Adipose tissue (tissue), 3 donors: ENCODE measurements around the gene PDE4C. TPM values are rescaled to one million over a fixed set of nuclear protein-coding genes. Genes with fewer than 3 reads are reported as not detected.

Experiments used
- H3K27ac ChIP-seq: one replicate; pipeline ENCODE4 v1.5.1; 2013; ENCODE audit warnings: low read depth, low read length
- WGBS, 3 donors: extraction: QIAGEN DNeasy Blood & Tissue Kit; methylation state at CpG; one replicate each; pipeline ENCODE4 v1.1.7; 2013; 5-methylcytosine and 5-hydroxymethylcytosine counted together
- polyA plus RNA-seq, 3 donors: library from polyadenylated mRNA; stranded (reverse); fragments of 200-250 nt; gene quantifications; one replicate each; pipeline ENCODE4 v1.2.3, GENCODE V29; 2013
- donor health status: healthy with polysubstance abuse.
- donor health status: Bipolar disorder and iron deficiency.
- donor health status: healthy.

PDE4C gene
- polyA plus RNA-seq, 3 donors = 0.20 to 4.0 (median 0.22) TPM

DNA sequence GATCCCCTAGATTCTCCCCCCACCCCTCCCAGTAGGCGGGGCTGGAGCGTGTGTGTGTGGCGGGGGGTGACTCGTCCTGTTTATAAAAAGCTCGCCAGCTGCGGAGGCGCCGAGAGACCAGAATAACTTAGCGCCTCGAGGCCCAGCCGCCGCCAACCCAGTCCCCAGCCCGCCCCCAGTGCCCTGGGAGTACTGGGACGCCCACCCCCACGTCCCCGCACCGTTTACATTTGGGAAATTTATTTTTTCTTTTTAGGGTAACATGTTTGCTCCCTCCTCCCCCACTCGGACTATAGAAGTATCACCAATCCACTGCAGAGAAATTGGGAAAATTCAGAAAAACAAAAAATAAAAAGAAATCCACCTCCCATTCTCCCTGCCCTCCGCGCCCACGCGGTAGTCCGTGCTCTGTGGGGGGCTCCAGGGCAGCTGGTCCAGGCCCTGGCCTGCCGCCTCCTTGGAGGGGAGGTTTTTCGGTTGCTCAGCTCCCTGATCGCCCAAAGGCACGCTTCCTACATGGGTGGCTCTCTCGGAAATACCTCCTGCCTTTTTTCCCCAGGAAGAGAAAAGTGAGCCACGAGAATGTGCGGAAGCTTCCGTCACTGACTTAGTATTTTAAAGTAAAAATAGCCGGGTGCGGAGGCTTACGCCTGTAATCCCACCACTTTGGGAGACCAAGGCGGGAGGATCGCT lies 20.9 kb downstream of the PDE4C start:
- 19 to 35% (median 19%) methylated on average over 35 to 36 of the region's 36 CpGs for WGBS, 3 donors
- H3K27ac ChIP-seq = no peak overlapping the region

DNA sequence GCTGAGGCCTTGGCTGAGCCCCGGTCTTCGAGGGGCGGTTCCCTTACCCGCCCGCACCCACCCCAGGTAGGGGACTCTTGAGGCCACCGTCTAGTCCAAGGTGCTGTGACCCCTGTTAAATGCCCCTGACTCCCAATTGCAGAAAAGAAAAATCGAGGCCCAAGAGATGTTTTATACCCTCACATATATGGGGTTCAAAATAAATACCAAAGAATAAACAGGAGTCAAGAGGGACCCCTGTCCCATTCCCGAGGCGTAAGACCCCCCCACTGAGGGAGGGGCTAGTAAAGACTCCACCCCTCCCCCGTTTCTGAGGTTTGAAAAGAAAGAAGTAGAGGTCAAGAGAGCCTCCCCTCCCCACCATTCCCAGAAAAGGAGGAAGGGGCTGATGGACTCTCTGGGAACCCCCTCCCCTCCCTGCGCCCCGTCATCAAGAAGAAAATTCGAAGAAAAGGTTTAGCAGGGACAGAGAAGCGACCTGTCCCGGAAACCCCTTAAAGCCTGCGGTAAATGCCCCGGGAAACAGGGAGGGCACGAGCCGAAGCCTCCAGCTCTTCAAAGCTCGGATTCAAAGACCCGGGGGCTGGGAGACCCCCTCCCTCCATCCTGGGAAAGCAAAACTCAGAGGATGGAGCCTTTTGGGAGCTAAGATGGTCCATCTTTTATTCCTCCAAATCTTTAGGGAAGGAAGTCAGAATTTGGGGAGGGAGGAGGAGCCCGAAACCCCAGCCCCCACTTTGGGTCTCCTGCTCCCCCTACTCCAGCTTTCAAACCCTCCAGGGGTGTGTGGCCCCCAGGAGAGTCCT lies 21.6 kb downstream of the PDE4C start:
- H3K27ac ChIP-seq = peak overlapping the region; percentile 65
- WGBS, 3 donors = 0 to 1% (median 0%) methylated on average over 22 of the region's 22 CpGs

DNA sequence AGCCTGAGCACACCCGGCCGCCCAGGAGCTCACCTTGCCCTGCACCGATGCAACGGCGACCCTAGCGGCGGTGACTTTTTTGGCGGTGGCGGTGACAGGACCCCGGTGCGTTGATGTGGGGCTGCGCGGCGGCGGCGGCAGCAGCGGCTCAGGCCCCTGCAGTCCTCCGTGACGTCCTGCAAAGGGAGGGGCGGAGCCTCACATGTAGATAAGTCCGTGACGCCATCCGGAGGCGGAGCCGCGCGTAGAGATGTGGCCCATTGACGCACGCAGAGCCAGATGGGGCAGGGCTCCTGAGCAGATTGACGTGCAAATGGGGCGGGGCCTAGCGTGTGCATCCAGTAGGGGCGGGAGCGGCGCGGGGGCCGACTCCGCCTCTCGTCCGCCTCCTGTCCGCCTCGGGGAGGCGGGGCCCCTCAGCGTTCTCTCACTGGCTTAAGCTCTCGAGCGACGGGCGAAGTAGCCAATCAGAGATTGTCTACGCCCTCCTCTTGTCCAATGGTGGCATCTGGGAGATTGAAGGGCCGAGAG lies 22.3 kb downstream of the PDE4C start, which contains the start of gene RAB3A:
RAB3A (minus strand) TSS at position 180 of the 531 bp plus-strand sequence. CDS start 1,302 bp downstream, outside the sequence.
- 0 to 1% (median 0%) methylated on average over 47 to 50 of the region's 50 CpGs for WGBS, 3 donors
- H3K27ac ChIP-seq = peak within 1 kb of the TSS; percentile 65

DNA sequence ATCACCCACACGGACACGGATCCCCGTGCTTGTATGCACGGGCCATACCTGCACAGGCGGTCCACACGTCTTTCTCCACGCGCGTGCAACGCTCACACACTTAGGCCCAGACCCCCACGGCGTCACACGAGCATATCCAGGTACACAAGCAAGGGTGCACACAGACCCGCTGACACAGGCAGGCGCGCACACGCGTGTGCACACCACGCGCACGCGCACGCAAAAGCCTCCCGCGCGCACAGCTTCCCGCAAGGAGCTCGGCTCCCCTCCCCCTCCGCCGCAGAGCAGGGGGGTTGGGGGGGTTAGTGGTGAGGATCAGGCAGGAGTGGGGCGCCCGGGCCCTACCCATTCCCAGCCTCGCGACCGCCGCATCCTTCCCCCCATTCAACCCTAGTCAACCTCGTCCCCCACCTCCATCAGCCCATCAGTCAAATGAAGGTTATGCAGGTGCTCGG lies 22.8 kb downstream of the PDE4C start:
- WGBS, 3 donors = 0 to 2% (median 1%) methylated on average over 32 to 38 of the region's 38 CpGs
- no peak overlapping the region for H3K27ac ChIP-seq

DNA sequence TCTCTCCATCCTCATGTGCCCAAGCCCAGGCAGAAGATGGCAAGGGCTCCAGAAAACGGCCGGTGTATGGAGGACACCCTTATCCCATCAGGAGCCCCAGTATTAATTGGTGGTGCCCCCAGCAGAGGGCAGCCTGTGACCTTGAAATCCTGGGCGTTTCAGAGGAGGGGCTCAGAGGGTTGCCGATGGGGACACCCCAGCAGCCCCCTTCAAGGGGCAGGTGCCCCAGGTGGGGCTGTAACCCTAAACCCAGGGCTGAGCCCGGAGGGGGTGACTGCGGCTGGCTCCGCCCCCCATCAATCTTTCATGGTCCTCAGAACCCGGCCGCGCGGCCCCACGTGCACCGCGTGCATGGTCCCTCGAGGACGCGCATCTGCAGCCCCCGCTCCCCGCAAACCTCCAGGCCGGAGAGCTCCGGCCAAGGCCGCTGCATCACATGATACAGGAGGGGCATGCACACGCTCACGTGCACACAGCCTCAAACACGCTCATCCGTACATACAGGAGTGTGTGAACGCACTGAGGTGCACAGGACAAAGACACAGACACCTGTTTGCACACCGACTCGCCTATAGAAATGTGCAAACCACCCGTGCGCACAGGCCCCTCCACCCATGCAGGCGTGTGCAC lies 23.3 kb downstream of the PDE4C start:
- H3K27ac ChIP-seq = no peak overlapping the region
- WGBS, 3 donors = 7 to 9% (median 8%) methylated on average over 32 of the region's 32 CpGs

DNA sequence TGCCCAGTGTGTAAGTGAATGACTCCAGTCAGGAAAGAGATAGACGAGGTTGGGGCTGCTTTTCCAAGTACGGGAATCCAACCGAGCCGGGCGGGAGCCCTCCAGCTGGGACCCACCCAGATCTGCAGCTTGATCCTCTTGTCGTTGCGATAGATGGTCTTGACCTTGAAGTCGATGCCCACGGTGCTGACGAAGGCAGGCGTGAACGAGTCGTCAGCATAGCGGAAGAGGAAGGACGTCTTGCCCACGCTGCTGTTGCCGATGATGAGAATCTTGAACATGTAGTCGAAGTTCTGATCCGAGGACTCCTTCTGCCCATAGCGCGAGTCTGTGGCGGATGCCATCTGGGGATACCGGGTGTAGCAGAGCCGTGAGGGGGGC lies 23.9 kb downstream of the PDE4C start:
- H3K27ac ChIP-seq = no peak overlapping the region
- 76 to 79% (median 78%) methylated on average over 24 of the region's 24 CpGs for WGBS, 3 donors

DNA sequence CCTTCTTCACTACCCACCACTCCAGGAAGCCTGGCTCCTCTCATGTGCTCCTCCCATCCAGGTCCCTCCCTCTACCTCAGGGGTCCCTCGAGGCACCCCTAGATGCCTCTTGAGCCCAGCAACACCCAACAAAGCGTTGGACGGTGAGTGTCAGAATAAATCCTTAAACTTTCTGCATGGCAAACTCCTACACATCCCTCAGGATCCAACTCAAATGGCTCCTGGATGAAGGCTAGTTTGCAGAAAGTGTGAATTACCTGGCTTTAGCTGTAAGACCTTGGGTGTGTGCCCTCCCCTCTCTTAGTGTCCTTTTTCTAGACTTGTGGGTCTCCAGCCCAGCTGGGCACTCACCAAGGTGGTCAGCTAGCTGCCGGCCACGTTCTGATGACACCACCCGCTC lies 27.9 kb downstream of the PDE4C start:
- H3K27ac ChIP-seq = no peak overlapping the region
- 90 to 96% (median 92%) methylated on average over 6 of the region's 6 CpGs for WGBS, 3 donors

DNA sequence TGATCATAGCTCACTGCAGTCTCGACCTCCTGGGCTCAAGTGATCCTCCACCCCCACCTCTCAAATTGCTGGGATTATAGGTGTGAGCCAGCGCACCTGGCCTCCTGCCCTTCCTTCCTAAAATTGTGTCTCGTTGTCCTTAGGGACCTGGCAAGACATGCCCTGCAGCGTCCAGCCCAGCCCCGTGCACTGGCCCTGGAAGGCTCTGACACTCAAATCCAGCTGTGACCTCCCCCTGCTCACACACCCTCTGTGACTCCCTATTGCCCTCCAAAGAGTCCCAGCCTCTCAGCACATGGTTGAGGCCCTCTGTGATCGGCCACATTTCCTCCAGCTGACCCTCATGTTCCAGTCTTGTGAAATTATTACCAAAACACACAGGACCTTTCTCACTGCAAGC lies 28.3 kb downstream of the PDE4C start:
- H3K27ac ChIP-seq = no peak overlapping the region
- 67 to 72% (median 68%) methylated on average over 6 of the region's 6 CpGs for WGBS, 3 donors

DNA sequence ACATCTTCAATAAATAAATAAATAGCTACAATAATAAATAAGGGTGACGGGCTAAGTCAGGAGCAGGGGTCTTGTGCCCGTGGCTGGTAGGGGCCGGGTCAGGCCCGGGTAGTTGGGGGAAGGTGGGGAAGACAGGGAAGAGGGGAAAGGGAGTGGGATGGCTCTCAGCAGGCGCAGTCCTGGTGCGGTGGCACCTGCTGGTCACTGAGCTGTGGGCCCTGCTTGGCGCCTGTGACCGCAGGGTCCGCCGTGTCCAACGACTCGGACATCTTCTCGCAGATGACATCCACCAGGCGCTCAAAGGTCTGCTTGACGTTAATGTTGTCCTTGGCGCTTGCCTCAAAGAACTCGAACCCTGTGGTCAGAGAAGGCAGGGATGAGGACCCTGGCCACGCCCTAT lies 28.9 kb downstream of the PDE4C start:
- 91 to 94% (median 91%) methylated on average over 18 of the region's 18 CpGs for WGBS, 3 donors
- no peak overlapping the region for H3K27ac ChIP-seq

DNA sequence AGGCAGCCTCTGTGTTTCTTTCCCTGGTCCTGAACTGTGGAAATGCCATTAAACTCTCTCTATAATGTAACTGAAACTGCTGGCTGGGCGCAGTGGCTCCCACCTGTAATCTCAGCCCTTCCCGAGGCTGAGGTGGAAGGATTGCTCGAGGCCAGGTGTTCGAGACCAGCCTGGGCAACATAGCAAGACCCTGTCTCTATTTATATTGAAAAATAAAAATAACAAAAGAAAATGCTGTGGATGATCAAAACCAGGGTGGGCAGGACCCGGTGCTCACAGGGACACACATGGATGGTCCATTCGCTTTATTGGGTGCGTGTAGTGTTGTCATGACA lies 29.8 kb downstream of the PDE4C start:
- WGBS, 3 donors = 84 to 91% (median 85%) methylated on average over 7 of the region's 7 CpGs
- no peak overlapping the region for H3K27ac ChIP-seq

DNA sequence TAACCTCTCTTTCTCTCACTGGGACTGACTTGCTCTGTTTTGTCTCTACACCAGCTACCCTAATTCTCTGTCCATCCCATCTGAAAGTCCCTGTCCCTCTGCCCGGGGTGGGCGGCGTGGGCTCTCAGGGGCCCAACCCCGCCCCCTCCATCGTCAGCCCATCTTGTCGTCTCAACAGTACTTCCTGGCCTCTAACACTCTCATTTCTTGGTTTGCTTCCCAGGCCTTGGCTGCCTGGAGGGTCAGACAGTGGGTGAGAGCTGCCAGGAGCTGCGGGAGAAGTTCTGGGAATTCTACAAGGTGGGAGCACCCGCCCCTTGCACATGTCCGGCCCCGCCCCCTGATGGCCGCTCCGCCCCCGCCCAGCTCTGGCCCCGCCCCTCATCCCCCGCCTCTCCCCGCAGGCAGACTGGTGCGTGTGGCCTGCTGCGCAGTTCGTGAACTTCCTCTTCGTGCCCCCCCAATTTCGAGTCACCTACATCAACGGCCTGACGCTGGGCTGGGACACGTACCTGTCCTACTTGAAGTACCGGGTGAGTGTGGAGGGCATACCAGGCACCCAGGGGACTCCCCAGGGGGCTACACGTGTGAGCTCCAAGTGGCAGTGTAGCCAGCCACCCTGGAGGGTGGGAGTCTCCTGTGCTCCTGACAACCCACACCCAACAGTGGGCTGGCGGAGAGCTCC lies 31.5 kb downstream of the PDE4C start:
- 27 to 29% (median 28%) methylated on average over 26 to 27 of the region's 27 CpGs for WGBS, 3 donors
- H3K27ac ChIP-seq = no peak overlapping the region

DNA sequence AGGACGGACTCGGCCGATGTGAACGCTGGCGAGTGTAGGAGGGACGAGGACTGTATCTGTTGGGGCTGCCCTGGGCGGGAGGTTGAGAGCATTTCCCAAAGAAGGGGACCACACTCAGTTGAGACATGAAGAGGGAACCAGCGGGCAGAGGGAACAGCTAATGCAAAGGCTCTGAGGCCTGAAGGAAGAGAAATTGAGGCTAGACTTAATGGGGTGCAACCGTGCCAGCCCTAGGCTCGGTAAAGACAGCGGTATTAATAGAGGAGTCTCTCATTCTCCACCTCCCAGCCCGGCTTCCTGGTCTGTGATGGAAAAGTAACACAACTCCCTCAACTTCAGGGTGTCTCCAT lies 32.1 kb downstream of the PDE4C start:
- 43 to 54% (median 52%) methylated on average over 12 of the region's 12 CpGs for WGBS, 3 donors
- H3K27ac ChIP-seq = no peak overlapping the region

DNA sequence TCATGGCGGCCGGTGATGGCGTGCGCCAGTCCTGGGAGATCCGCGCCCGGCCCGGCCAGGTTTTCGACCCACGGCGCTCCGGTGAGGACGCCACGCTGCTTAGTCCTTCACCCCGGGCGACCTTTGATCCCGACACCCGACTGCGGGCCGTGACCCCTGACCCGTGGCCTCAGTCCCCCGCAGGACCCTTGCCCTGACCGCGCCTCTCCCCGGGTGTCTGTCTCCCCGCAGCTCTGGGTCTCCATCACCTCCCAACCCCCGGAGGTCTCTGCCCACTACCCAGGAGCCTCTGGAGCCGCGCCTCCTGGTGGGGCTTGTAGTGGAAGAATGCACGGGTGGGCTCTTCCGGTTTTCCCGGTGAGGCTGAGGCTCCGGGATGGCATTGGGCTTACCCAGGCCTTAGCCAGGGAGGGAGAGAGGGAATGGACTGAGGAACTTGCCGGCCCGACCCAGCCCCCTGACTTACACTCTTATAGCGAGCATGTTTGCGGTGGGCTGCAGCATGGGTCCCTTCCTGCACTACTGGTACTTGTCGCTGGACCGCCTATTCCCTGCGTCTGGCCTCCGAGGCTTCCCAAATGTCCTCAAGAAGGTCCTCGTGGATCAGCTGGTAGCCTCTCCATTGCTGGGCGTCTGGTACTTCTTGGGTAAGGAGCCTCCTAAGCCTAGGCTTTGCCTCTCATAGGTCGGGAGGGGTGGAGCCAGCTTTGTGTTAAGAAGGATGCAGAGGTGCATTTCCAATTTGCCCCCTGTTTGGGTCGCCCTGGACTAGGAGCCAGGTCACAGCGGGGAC lies 32.7 kb downstream of the PDE4C start:
- 2 to 4% (median 4%) methylated on average over 42 to 46 of the region's 46 CpGs for WGBS, 3 donors
- H3K27ac ChIP-seq = peak overlapping the region; percentile 45

DNA sequence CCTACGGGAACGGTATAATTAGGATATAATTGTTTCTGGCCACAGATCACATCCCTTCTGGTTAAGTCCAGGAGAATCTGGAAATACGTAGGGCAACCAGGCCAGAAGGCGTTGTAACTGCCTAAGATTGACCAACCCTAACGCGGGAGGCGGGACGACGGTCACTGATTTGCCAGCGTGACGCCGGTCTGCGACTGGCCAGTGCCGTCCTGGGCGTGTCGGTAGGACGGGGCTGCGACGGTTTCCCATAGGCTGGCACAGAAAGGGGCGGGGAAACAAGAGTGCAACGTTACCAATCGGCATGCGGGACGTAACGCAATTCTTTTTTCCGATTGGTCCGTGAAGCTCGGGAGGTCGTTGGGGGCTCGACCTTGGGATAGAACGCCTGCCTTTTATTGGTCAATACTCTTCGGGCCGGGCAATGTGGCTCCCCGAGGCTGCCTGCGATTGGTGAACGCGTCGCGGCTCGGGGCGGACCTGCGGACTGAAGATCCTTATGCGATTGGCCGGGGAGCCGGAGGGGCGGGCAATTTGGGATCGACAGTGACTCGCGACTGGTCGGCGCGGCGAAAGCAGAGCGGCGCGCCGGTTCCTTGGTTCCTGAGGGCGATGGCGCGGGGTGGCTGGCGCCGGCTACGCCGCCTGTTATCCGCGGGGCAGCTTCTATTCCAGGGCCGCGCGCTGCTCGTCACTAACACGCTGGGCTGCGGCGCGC lies 33.4 kb downstream of the PDE4C start, which contains the start of gene MPV17L2:
MPV17L2 (plus strand) TSS at position 546 of the 715 bp plus-strand sequence; CDS start at position 610, 64 bp downstream.
- peak within 1 kb of the TSS; percentile 78 for H3K27ac ChIP-seq
- 0% methylated on average over 69 to 74 of the region's 74 CpGs for WGBS, 3 donors

DNA sequence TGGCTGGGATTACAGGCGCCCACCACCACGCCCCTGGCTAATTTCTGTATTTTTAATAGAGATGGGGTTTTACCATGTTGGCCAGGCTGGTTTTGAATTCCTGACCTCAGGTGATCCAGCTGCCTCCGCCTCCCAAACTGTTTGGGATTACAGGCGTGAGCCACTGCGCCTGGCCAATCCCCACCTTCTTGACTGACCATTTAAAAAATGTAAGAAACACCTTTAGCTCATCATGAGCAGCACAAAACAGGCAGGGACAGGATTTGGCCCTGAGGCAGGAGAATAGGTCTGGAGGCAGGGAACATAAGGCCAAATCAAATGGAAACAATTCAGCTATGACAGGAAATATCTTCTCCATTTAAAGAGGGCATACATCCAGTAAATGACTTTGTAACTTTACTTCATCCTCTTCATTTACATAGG lies 34.6 kb downstream of the PDE4C start:
- WGBS, 3 donors = 60 to 80% (median 72%) methylated on average over 5 of the region's 5 CpGs
- H3K27ac ChIP-seq = no peak overlapping the region

DNA sequence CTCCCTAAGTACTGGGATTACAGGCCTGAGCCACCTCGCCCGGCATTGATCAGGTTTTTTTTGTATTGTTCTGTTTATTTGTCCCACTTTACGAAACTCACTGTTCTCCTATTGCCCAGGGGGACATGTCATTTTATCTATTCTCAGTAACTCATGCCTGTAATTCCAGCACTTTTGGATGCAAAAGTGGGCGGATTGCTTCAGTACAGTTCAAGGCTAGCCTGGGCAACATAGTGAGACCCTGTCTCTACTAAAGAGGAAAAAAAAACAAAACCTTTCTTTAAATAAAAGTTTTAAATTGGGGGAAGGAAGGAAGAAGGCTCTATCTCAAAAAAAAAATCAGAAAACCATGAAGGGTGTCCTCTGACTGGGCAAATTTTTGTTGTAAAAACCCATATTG lies 36.0 kb downstream of the PDE4C start:
- 91 to 96% (median 93%) methylated on average over 4 of the region's 4 CpGs for WGBS, 3 donors
- no peak overlapping the region for H3K27ac ChIP-seq

DNA sequence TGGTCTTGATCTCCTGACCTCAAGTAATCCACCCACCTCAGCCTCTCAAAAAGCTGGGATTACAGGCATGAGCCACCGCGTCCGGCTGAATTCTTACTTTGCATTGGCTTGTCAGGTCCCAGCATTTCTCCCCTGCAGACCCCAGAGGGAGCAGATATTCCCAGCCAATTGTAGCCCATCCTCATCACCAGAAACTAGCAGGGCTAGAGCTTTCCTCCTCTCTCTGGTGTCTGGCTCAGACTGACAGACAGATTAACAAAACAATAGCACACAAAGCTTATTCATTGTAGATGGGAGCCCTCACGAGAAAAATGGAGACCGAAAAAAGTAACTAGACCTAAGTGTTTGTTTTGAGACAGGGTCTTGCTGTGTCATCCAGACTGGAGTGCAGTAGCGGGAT lies 40.7 kb downstream of the PDE4C start:
- whole genome bisulfite sequencing, 3 donors = 69 to 73% (median 71%) methylated on average over 6 of the region's 6 CpGs
- no peak overlapping the region for H3K27ac ChIP-seq
